ENCODE results near the gene MFAP3L. TPM values are rescaled to one million over a fixed set of nuclear protein-coding genes. Genes with fewer than 3 reads are reported as not detected.

MFAP3L gene
- total RNA-seq, 4 donors from 2014 or later, result 1.7 to 2.2 (median 1.7) TPM

DNA sequence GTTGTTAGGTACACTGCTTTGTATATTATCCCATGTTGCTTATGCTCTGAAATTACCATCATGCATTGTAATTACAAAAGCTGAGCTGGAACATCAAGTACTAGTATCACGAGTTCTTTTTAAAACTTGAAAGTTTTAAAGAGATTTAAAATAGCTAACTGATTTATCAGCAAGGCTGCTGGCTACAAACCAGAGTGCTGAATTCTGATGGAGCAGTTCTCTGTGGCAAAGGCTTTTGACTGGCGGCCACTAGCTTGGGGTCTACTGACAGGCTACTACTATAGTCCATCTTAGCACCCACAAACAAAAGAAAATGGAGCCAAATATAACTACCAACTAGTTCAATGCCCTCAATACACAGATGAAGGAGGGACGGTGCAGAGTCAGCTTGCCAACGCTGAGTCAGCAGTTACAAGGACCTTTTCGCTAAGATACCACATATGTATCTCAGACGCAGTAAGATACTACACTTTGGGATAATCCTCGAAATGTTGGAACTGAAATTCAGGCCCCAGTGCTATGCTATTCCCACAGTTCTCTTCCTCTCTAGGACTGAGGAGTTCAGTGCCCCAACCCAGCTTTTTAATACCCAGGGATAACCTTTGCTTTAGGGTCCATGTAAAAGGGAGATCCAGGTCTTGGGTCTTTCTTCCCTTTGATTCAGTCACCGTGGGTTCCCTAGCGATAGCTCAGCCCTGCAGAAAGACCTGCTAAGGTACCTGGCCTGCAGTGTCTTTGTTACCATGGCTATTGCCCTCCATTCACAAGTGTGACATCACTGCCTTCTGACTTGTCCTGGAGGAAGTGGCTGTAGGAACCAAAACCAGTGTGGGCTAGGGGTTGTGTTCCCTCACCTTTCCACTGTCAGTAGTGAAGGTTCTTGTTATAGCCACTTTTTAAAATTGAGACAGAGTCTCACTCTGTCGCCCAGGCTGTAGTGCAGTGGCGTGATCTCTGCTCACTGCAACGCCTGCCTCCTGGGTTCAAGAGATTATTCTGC, 22.8 kb downstream of the MFAP3L start:
- TF ChIP-seq, protein P1, sequence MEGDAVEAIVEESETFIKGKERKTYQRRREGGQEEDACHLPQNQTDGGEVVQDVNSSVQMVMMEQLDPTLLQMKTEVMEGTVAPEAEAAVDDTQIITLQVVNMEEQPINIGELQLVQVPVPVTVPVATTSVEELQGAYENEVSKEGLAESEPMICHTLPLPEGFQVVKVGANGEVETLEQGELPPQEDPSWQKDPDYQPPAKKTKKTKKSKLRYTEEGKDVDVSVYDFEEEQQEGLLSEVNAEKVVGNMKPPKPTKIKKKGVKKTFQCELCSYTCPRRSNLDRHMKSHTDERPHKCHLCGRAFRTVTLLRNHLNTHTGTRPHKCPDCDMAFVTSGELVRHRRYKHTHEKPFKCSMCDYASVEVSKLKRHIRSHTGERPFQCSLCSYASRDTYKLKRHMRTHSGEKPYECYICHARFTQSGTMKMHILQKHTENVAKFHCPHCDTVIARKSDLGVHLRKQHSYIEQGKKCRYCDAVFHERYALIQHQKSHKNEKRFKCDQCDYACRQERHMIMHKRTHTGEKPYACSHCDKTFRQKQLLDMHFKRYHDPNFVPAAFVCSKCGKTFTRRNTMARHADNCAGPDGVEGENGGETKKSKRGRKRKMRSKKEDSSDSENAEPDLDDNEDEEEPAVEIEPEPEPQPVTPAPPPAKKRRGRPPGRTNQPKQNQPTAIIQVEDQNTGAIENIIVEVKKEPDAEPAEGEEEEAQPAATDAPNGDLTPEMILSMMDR (IDR thresholded peaks at IDR 0.05), result no peak
- TF ChIP-seq POLR2A (IDR thresholded peaks at IDR 0.05), result no peak
- Histone ChIP-seq H3K27ac (no peak overlapping the region), H3K9me3 (no peaks in the 10 kb centered on the region), H3K36me3 (no peaks in the 10 kb centered on the region), H3K4me1 (no peaks in the 10 kb centered on the region), H3K4me3 (no peak overlapping the region), H3K27me3 (no peaks in the 10 kb centered on the region)
- DNase-seq, result no peak

DNA sequence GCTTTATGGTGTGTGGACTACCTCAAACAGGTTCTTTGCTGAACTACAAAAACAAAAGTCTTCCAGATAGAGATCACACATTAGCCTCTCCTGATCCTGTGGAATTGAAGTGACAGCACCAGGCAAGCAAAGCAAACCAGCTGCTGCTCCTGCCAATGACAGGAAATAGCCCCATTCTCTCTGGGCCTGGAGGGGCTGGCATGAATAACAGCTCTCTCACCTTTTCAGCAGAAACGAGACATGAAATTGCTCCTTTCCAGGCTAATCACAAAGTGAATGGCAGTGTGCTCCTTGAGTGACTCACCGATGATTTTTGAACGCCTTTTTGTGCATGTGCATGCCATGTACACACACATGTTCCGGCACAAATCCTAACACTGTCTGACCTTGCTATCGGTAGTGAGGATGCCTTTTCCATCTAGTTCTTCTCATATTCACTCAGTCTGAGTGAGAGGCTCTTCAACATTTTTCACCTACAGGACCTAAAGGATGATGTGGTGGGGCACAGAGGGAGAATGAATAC, 24.4 kb downstream of the MFAP3L start:
- Histone ChIP-seq H3K4me3 (no peak overlapping the region), H3K4me1 (no peaks in the 10 kb centered on the region), H3K27ac (no peak overlapping the region), H3K9me3 (no peaks in the 10 kb centered on the region), H3K36me3 (no peaks in the 10 kb centered on the region), H3K27me3 (no peaks in the 10 kb centered on the region)
- TF ChIP-seq, protein P1 (IDR thresholded peaks at IDR 0.05), result no peak
- no peak for TF ChIP-seq POLR2A (IDR thresholded peaks at IDR 0.05)
- no peak for DNase-seq

DNA sequence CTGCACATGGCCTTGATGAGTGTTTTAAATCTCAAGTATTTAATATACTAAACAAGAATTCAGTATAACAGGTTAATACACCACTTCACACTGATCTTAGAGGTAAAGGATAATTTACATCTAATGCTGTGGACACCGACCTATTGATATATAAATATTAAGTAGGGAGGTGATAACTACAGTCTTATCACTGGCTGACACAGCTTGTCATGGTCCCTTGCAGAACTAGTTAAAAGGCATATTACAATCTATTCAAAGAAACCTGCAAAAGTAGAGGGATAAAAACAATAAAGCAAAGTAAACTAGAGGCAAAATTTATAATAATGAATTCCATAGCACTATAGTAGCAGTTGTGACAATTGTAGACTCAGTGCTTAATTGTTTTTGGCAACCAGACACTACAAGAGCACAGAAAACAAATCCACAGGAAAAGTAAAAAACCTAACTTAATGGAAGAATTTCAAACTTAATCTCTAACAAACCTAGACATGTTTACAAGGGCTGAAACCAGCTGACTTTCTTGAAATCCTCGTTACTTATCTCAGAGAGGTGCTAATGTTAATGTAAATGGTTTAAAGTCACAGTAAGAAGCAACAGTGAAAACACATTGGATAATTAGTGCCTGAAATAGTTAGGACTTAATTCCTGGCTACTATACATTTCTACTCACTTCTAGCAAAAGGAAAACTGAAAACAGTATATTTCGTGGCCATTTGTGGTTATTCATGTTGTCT, 25.0 kb downstream of the MFAP3L start:
- TF ChIP-seq POLR2A (IDR thresholded peaks at IDR 0.05), result no peak
- TF ChIP-seq, protein P1 (IDR thresholded peaks at IDR 0.05), result no peak
- Histone ChIP-seq H3K4me1 (no peaks in the 10 kb centered on the region), H3K27me3 (no peaks in the 10 kb centered on the region), H3K36me3 (no peaks in the 10 kb centered on the region), H3K9me3 (no peaks in the 10 kb centered on the region), H3K27ac (no peak overlapping the region), H3K4me3 (no peak overlapping the region)
- no peak for DNase-seq

DNA sequence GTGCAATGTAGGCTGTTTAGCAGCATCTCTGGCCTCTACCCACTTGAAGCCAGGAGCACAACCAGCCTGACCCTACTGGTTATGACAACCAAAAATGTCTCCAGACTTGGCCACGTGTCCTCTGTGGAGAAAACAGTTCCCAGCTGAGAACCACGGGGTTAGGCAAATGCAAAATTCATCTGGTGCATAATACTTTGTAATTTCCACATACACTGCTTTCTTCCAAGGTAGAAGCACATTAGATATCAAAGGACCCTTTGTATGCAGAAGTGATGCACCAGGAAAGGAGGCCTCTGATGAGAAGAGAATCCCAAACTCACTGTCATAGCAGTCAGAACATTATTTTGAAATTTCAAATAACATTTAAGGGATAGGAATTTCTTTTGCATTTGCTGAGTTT, 26.3 kb downstream of the MFAP3L start:
- H3K27ac ChIP-seq, result no peak overlapping the region
- no peaks in the 10 kb centered on the region for H3K27me3 ChIP-seq
- TF ChIP-seq, protein P1 (IDR thresholded peaks at IDR 0.05), result no peak
- H3K4me3 ChIP-seq, result no peak overlapping the region
- no peaks in the 10 kb centered on the region for H3K9me3 ChIP-seq
- H3K36me3 ChIP-seq, result no peaks in the 10 kb centered on the region
- H3K4me1 ChIP-seq, result no peaks in the 10 kb centered on the region
- no peak for DNase-seq

DNA sequence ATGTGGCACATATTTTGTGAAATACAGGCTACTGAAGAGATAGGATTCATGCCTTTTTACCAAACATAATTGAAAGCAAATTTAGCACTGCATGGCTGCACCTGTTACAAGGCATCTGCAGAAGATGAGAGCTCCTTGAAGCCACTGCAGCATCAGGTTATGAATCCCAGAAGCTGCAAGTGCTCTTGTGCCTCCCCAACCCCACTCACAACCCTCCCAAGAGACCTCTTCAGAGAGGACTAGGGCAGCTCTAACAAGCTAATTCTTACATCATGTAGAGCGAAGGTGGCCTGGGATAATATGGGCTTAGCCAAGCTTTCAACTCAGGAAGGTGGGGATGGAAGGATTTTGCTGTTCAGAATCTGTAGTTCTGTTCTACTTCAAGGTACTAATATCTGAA, 27.2 kb downstream of the MFAP3L start:
- no peak for TF ChIP-seq POLR2A (IDR thresholded peaks at IDR 0.05)
- TF ChIP-seq, protein P1 (IDR thresholded peaks at IDR 0.05), result no peak
- no peaks in the 10 kb centered on the region for H3K9me3 ChIP-seq

More for the DNA sequence above, 27.2 kb downstream of the MFAP3L start:
- DNase-seq, result no peak
- Histone ChIP-seq H3K4me1 (no peaks in the 10 kb centered on the region), H3K4me3 (no peak overlapping the region), H3K27me3 (no peaks in the 10 kb centered on the region), H3K27ac (no peak overlapping the region), H3K36me3 (no peaks in the 10 kb centered on the region)

Measured in Peyer's patch (tissue), 4 donors.